NCI-H1930 (cell line): ENCODE data around the gene LFNG.

Source experiments
- DNase-seq, 2 experiments: peaks; one replicate each; lab custom pipeline; 2025; lab: John Stamatoyannopoulos, UW

The LFNG gene

GRCh38 chr7:2483494-2483893 is 36.1 kb upstream of the LFNG start:
- no peak for DNase-seq

- DNase-seq = no peak
Measured at GRCh38 chr7:2484868-2485267, 34.7 kb upstream of the LFNG start.

GRCh38 chr7:2487586-2488271 is 31.8 kb upstream of the LFNG start:
- no peak for DNase-seq

GRCh38 chr7:2488272-2488645 is 31.3 kb upstream of the LFNG start:
- DNase-seq = no peak

GRCh38 chr7:2488681-2489080 is 30.9 kb upstream of the LFNG start:
- DNase-seq = no peak

GRCh38 chr7:2490181-2490651 is 29.4 kb upstream of the LFNG start:
- DNase-seq = no peak

GRCh38 chr7:2492038-2492437 is 27.5 kb upstream of the LFNG start:
- no peak for DNase-seq

- no peak for DNase-seq
Measured at GRCh38 chr7:2493205-2494164, 26.1 kb upstream of the LFNG start.

- DNase-seq = no peak
Measured at GRCh38 chr7:2494191-2495130, 25.1 kb upstream of the LFNG start.

- no peak for DNase-seq
Measured at GRCh38 chr7:2495418-2496299, 23.9 kb upstream of the LFNG start.

GRCh38 chr7:2496375-2496774 is 23.2 kb upstream of the LFNG start:
- no peak for DNase-seq

- no peak for DNase-seq
Measured at GRCh38 chr7:2497065-2497464, 22.5 kb upstream of the LFNG start.

- no peak for DNase-seq
Measured at GRCh38 chr7:2497500-2498336, 21.9 kb upstream of the LFNG start.

- DNase-seq = no peak
Measured at GRCh38 chr7:2498708-2499107, 20.9 kb upstream of the LFNG start.

GRCh38 chr7:2499181-2499580 is 20.4 kb upstream of the LFNG start:
- no peak for DNase-seq

GRCh38 chr7:2499719-2500430 is 19.7 kb upstream of the LFNG start:
- no peak for DNase-seq

GRCh38 chr7:2500701-2501100 is 18.9 kb upstream of the LFNG start:
- DNase-seq = no peak

GRCh38 chr7:2501947-2502646 is 17.5 kb upstream of the LFNG start:
- no peak for DNase-seq

GRCh38 chr7:2502647-2502966 is 17.0 kb upstream of the LFNG start:
- DNase-seq = no peak
